SK-N-SH treated with all-trans-retinoic acid at 6 μM for 48 hours (cell line): ENCODE results near the gene RAD17.

Experiments used
- ATAC-seq: fragments of 200-7000 bp; cut with Tn5 transposase; 3 replicates; pipeline ENCODE4 v1.9.1; 2020; ENCODE audit warnings: mild to moderate bottlenecking, moderate library complexity
- ARNTL ChIP-seq: fragments of 450-650 bp; formaldehyde crosslinking; IDR thresholded peaks from 2 replicates; pipeline ENCODE4 v1.5.0; 2020; ENCODE audit warnings: low read depth, mild to moderate bottlenecking, moderate library complexity, borderline replicate concordance
- BACH2 ChIP-seq: fragments of 250-450 bp; sonication (Bioruptor Pico); IDR thresholded peaks from 2 replicates; pipeline ENCODE4 v1.9.0; 2021; ENCODE audit warnings: mild to moderate bottlenecking, borderline replicate concordance
- CSDC2 ChIP-seq: fragments of 250-450 bp; sonication (Bioruptor Pico); IDR thresholded peaks from 2 replicates; pipeline ENCODE4 v1.5.0; 2020; ENCODE audit warnings: mild to moderate bottlenecking, moderate library complexity
- ESRRG ChIP-seq: fragments of 250-450 bp; sonication (Bioruptor Pico); IDR thresholded peaks from 2 replicates; pipeline ENCODE4 v1.6.1; 2021; ENCODE audit warnings: mild to moderate bottlenecking
- GLIS3 ChIP-seq: fragments of 250-450 bp; sonication (Bioruptor Pico); IDR thresholded peaks from 2 replicates; pipeline ENCODE4 v1.5.0; 2020; ENCODE audit warnings: mild to moderate bottlenecking, moderate library complexity
- ISL1 ChIP-seq: fragments of 250-450 bp; sonication (Bioruptor Pico); IDR thresholded peaks from 2 replicates; pipeline ENCODE4 v2.1.2; 2022; ENCODE audit warnings: mild to moderate bottlenecking, moderate library complexity
- OSR1 ChIP-seq: fragments of 250-450 bp; sonication (Bioruptor Pico); IDR thresholded peaks from 2 replicates; pipeline ENCODE4 v1.8.0; 2022; ENCODE audit warnings: moderate library complexity, mild to moderate bottlenecking, inconsistent platforms
- RARB ChIP-seq: fragments of 250-450 bp; sonication (Bioruptor Pico); IDR thresholded peaks from 2 replicates; pipeline ENCODE4 v1.8.0; 2021; ENCODE audit warnings: mild to moderate bottlenecking, moderate library complexity
- SNAI2 ChIP-seq: fragments of 250-450 bp; sonication (Bioruptor Pico); IDR thresholded peaks from 2 replicates; pipeline ENCODE4 v1.5.0; 2020; ENCODE audit warnings: mild to moderate bottlenecking, moderate library complexity
- TCF4 ChIP-seq: fragments of 250-450 bp; sonication (Bioruptor Pico); IDR thresholded peaks from 2 replicates; pipeline ENCODE4 v1.8.0; 2021; ENCODE audit warnings: mild to moderate bottlenecking, moderate library complexity, borderline replicate concordance
- TOX ChIP-seq: fragments of 250-450 bp; sonication (Bioruptor Pico); IDR thresholded peaks from 2 replicates; pipeline ENCODE4 v1.8.0; 2021; ENCODE audit warnings: mild to moderate bottlenecking, moderate library complexity, borderline replicate concordance
- ZC3H10 ChIP-seq: fragments of 250-450 bp; sonication (Bioruptor Pico); IDR thresholded peaks from 2 replicates; pipeline ENCODE4 v1.5.1; 2021; ENCODE audit warnings: mild to moderate bottlenecking, moderate library complexity
- ZFP3 ChIP-seq: fragments of 250-450 bp; sonication (Bioruptor Pico); IDR thresholded peaks from 2 replicates; pipeline ENCODE4 v1.5.0; 2020; ENCODE audit warnings: mild to moderate bottlenecking, moderate library complexity
- ZFP30 ChIP-seq: fragments of 450-650 bp; formaldehyde crosslinking; IDR thresholded peaks from 2 replicates; pipeline ENCODE4 v1.5.0; 2022; ENCODE audit warnings: mild to moderate bottlenecking, moderate library complexity
- ZNF565 ChIP-seq: fragments of 450-650 bp; formaldehyde crosslinking; conservative IDR thresholded peaks from 2 replicates; pipeline ENCODE4 v1.5.0; 2020; ENCODE audit warnings: low read depth, mild to moderate bottlenecking, moderate library complexity
- ZNF70 ChIP-seq: fragments of 450-650 bp; formaldehyde crosslinking; IDR thresholded peaks from 2 replicates; pipeline ENCODE4 v1.5.0; 2020; ENCODE audit warnings: mild to moderate bottlenecking, moderate library complexity
- ZNF8 ChIP-seq: fragments of 450-650 bp; formaldehyde crosslinking; IDR thresholded peaks from 2 replicates; pipeline ENCODE4 v1.5.0; 2020; ENCODE audit warnings: mild to moderate bottlenecking, moderate library complexity
- TF ChIP-seq, protein P1 (sequence below): fragments of 250-450 bp; sonication (Bioruptor Pico); IDR thresholded peaks from 2 replicates; pipeline ENCODE4 v1.8.0; 2021; ENCODE audit warnings: low read depth, mild to moderate bottlenecking, moderate library complexity, borderline replicate concordance
- TF ChIP-seq, protein P2 (sequence below): fragments of 250-450 bp; sonication (Bioruptor Pico); IDR thresholded peaks from 2 replicates; pipeline ENCODE4 v1.5.0; 2020; ENCODE audit warnings: mild to moderate bottlenecking, moderate library complexity
- TF ChIP-seq, protein P3 (sequence below): fragments of 250-450 bp; sonication (Bioruptor Pico); IDR thresholded peaks from 2 replicates; pipeline ENCODE4 v1.8.0; 2020; ENCODE audit warnings: mild to moderate bottlenecking, moderate library complexity, borderline replicate concordance
- TF ChIP-seq, protein P4 (sequence below): fragments of 250-450 bp; sonication (Bioruptor Pico); IDR thresholded peaks from 2 replicates; pipeline ENCODE4 v1.5.1; 2020; ENCODE audit warnings: low read depth, mild to moderate bottlenecking, moderate library complexity
- TF ChIP-seq, protein P5 (sequence below): fragments of 250-450 bp; sonication (Bioruptor Pico); IDR thresholded peaks from 2 replicates; pipeline ENCODE4 v1.5.1; 2021; ENCODE audit warnings: mild to moderate bottlenecking, moderate library complexity

Gene RAD17

DNA sequence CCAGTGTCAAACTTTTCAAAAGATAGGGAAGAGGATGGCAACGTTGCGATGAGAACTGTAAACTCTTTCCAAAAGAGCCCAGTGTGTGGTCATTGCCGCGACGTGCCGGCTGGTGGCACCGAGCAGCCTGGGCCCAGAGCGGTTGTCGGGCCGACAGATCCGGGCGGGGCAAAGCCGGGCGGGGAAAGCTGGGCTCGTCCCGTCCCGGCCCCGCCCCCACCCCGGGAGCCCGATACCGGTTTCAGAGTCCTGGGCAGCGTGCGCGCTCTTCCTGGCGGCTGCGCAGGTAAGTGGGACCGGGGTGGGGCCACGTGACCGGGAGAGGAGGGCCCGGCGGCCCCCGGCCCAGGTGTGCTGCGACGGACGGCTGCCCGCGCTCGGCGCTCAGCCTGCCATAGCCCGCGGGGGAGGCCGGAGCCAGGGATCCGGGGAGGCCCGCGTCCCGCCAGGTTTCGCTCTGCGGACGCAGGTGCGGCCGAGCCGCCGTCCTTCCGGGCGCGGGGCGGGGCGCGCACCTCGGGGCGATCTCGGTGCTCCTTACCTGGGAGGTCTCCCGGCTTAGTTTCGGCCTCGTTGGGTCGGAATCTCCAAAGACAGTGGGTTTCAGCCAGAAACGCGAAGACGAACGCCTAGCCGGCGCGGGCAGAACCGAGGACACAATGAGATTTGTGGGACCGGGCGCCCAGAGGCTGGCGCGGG lies 45.4 kb downstream of the RAD17 start, which contains the start of gene MARVELD2:
Gene MARVELD2 (plus strand): TSS at position 232 of the 699 bp plus-strand sequence. CDS start 4,270 bp downstream, outside the sequence.
- ATAC-seq, result no peak

DNA sequence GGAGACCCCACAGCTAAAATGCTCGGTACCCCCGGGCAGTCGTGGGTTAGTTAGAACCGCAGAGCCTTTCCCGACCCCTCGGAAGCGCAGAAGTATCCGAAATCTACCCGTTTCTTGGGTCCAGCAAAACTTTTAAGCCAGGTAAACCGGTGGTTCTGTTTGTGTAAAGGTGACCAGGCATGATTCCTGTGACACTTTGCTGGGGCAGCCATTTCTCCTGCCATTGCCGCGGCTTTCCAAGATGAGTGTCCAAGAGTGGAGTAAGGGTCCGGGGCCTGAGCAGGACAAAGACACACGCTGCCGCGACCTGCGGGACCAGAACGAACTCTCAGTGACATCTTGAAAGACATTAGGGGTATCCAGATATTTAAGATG lies 46.0 kb downstream of the RAD17 start:
- ATAC-seq, result no peak
- TF ChIP-seq ARNTL (CRISPR knock-in tag) (no peak), ESRRG (CRISPR knock-in tag) (no peak), TCF4 (no peak), GLIS3 (no peak)

More for the DNA sequence above, 45.4 kb downstream of the RAD17 start, which contains the start of gene MARVELD2:
- TF ChIP-seq ZFP30, result no peak
- TF ChIP-seq, protein P1, sequence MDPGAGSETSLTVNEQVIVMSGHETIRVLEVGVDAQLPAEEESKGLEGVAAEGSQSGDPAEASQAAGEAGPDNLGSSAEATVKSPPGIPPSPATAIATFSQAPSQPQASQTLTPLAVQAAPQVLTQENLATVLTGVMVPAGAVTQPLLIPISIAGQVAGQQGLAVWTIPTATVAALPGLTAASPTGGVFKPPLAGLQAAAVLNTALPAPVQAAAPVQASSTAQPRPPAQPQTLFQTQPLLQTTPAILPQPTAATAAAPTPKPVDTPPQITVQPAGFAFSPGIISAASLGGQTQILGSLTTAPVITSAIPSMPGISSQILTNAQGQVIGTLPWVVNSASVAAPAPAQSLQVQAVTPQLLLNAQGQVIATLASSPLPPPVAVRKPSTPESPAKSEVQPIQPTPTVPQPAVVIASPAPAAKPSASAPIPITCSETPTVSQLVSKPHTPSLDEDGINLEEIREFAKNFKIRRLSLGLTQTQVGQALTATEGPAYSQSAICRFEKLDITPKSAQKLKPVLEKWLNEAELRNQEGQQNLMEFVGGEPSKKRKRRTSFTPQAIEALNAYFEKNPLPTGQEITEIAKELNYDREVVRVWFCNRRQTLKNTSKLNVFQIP (CRISPR knock-in tag), result no peak
- TF ChIP-seq ZNF8 (CRISPR knock-in tag), result no peak
- no peak for TF ChIP-seq BACH2
- TF ChIP-seq, protein P2, sequence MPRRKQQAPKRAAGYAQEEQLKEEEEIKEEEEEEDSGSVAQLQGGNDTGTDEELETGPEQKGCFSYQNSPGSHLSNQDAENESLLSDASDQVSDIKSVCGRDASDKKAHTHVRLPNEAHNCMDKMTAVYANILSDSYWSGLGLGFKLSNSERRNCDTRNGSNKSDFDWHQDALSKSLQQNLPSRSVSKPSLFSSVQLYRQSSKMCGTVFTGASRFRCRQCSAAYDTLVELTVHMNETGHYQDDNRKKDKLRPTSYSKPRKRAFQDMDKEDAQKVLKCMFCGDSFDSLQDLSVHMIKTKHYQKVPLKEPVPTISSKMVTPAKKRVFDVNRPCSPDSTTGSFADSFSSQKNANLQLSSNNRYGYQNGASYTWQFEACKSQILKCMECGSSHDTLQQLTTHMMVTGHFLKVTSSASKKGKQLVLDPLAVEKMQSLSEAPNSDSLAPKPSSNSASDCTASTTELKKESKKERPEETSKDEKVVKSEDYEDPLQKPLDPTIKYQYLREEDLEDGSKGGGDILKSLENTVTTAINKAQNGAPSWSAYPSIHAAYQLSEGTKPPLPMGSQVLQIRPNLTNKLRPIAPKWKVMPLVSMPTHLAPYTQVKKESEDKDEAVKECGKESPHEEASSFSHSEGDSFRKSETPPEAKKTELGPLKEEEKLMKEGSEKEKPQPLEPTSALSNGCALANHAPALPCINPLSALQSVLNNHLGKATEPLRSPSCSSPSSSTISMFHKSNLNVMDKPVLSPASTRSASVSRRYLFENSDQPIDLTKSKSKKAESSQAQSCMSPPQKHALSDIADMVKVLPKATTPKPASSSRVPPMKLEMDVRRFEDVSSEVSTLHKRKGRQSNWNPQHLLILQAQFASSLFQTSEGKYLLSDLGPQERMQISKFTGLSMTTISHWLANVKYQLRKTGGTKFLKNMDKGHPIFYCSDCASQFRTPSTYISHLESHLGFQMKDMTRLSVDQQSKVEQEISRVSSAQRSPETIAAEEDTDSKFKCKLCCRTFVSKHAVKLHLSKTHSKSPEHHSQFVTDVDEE (CRISPR knock-in tag), result no peak
- no peak for TF ChIP-seq ESRRG (CRISPR knock-in tag)
- no peak for TF ChIP-seq ZC3H10 (CRISPR knock-in tag)

DNA sequence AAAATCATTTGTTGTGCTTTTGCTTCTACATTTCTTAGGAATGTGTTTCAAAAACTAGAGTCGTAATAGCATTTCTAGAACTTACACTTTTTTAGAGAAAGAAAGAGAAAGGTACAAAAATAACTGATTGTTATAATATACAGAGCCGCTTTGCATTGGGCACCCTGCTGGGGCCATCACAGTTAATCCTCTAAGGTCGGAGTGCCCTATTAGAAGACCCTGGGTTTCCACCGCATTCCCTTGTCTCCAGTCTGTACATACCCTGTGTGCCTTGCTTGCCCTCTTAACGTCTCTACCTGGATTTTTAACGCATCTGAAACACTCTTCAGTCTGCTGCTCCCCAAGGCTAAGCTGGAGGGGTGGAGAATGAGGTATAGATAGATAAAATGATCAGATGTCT lies 46.6 kb downstream of the RAD17 start:
- TF ChIP-seq ZNF565 (CRISPR knock-in tag) (no peak), TCF4 (no peak), TOX (no peak), GLIS3 (no peak), ZNF70 (CRISPR knock-in tag) (no peak), OSR1 (CRISPR knock-in tag) (no peak), ZFP3 (CRISPR knock-in tag) (no peak), ZFP30 (no peak), ARNTL (CRISPR knock-in tag) (no peak), ISL1 (CRISPR knock-in tag) (no peak), RARB (no peak), CSDC2 (CRISPR knock-in tag) (no peak), ESRRG (CRISPR knock-in tag) (no peak), ZNF8 (CRISPR knock-in tag) (no peak)
- TF ChIP-seq, protein P3, sequence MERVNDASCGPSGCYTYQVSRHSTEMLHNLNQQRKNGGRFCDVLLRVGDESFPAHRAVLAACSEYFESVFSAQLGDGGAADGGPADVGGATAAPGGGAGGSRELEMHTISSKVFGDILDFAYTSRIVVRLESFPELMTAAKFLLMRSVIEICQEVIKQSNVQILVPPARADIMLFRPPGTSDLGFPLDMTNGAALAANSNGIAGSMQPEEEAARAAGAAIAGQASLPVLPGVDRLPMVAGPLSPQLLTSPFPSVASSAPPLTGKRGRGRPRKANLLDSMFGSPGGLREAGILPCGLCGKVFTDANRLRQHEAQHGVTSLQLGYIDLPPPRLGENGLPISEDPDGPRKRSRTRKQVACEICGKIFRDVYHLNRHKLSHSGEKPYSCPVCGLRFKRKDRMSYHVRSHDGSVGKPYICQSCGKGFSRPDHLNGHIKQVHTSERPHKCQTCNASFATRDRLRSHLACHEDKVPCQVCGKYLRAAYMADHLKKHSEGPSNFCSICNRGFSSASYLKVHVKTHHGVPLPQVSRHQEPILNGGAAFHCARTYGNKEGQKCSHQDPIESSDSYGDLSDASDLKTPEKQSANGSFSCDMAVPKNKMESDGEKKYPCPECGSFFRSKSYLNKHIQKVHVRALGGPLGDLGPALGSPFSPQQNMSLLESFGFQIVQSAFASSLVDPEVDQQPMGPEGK (CRISPR knock-in tag), result no peak
- TF ChIP-seq, protein P4, sequence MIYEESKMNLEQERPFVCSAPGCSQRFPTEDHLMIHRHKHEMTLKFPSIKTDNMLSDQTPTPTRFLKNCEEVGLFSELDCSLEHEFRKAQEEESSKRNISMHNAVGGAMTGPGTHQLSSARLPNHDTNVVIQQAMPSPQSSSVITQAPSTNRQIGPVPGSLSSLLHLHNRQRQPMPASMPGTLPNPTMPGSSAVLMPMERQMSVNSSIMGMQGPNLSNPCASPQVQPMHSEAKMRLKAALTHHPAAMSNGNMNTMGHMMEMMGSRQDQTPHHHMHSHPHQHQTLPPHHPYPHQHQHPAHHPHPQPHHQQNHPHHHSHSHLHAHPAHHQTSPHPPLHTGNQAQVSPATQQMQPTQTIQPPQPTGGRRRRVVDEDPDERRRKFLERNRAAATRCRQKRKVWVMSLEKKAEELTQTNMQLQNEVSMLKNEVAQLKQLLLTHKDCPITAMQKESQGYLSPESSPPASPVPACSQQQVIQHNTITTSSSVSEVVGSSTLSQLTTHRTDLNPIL (CRISPR knock-in tag), result no peak
- TF ChIP-seq, all 23 proteins: peak for 0
- no peak for ATAC-seq

DNA sequence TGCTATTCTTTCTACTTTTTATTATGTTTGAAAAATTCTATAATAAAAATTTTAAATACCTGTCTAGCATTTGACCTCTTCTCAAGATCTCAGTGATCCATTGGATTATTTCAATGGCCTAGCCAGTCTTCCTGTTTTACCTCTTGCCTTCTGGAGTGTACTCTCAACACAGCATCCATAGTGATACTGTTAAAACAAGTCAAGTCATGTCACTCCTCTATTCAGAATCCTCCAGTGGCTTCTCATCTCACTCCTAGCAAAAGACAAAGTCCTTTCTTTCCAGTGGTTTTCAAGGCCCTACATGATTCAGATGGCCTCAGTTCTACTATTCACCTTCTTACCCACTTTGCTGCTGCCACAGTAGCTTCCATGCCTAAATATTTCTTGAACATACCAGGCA lies 47.1 kb downstream of the RAD17 start:
- no peak for ATAC-seq
- TF ChIP-seq ARNTL (CRISPR knock-in tag) (no peak), SNAI2 (CRISPR knock-in tag) (no peak), ZFP3 (CRISPR knock-in tag) (no peak), GLIS3 (no peak), ESRRG (CRISPR knock-in tag) (no peak), ZNF70 (CRISPR knock-in tag) (no peak), ZFP30 (no peak), ZNF8 (CRISPR knock-in tag) (no peak)
- TF ChIP-seq, protein P4 (CRISPR knock-in tag), result no peak
- TF ChIP-seq, protein P5, sequence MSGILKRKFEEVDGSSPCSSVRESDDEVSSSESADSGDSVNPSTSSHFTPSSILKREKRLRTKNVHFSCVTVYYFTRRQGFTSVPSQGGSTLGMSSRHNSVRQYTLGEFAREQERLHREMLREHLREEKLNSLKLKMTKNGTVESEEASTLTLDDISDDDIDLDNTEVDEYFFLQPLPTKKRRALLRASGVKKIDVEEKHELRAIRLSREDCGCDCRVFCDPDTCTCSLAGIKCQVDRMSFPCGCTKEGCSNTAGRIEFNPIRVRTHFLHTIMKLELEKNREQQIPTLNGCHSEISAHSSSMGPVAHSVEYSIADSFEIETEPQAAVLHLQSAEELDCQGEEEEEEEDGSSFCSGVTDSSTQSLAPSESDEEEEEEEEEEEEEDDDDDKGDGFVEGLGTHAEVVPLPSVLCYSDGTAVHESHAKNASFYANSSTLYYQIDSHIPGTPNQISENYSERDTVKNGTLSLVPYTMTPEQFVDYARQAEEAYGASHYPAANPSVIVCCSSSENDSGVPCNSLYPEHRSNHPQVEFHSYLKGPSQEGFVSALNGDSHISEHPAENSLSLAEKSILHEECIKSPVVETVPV (CRISPR knock-in tag), result no peak
